Gastrocnemius medialis (tissue), 4 donors: ENCODE data around the gene THSD4. TPM values are rescaled to one million over a fixed set of nuclear protein-coding genes. Genes with fewer than 3 reads are reported as not detected.

ENCODE experiments used
- ATAC-seq, 2 donors: fragments of 150-250 bp; one replicate each; pipeline ENCODE4 v1.9.1; 2016
- DNase-seq, 2 donors: peaks; one replicate each; pipeline ENCODE4 v3.0.0-alpha.2; 2019
- H3K27ac ChIP-seq, 4 donors: fragments of 200-600 bp; sonication (generic); 1 replicate in 1 of 4; 2 replicates in 3 of 4; pipeline ENCODE4 v1.5.1; 2016 to 2018; ENCODE audit warnings: mild to moderate bottlenecking in 2 of 4, moderate library complexity in 1 of 4
- H3K27me3 ChIP-seq, 3 donors: fragments of 200-600 bp; sonication (generic) in 2 of 3; 1 replicate in 1 of 3; 2 replicates in 2 of 3; pipeline versions ENCODE4 v1.5.1 to v1.6.0; 2016 to 2019; ENCODE audit warnings: mild to moderate bottlenecking in 1 of 3, moderate library complexity in 1 of 3
- H3K36me3 ChIP-seq, 2 donors: fragments of 200-600 bp; sonication (generic) in 1 of 2; one replicate each; pipeline ENCODE4 v1.5.1; 2017 to 2018
- H3K4me1 ChIP-seq, 2 donors: fragments of 200-600 bp; sonication (generic) in 1 of 2; one replicate each; pipeline ENCODE4 v1.5.1; 2016 to 2017; ENCODE audit warnings: mild to moderate bottlenecking in 2 of 2
- H3K4me3 ChIP-seq, 4 donors: fragments of 200-600 bp; sonication (generic) in 3 of 4; 1 replicate in 1 of 4; 2 replicates in 3 of 4; pipeline ENCODE4 v1.5.1; 2016 to 2019; ENCODE audit warnings: mild to moderate bottlenecking in 2 of 4
- H3K9me3 ChIP-seq, 3 donors: fragments of 200-600 bp; sonication (generic) in 2 of 3; 1 replicate in 1 of 3; 2 replicates in 2 of 3; pipeline ENCODE4 v1.5.1; 2016 to 2019
- CTCF ChIP-seq, 5 experiments: fragments of 450-650 bp in 3 of 5; fragments of 200-600 bp in 2 of 5; sonication (generic) in 2 of 5; IDR thresholded peaks in 4 of 5; conservative IDR thresholded peaks in 1 of 5; 1 replicate in 4 of 5; 2 replicates in 1 of 5; pipeline ENCODE4 v1.5.1; 2016 to 2019; ENCODE audit warnings: antibody characterized with exemption in 5 of 5, mild to moderate bottlenecking in 3 of 5, moderate library complexity in 3 of 5
- POLR2A ChIP-seq, 2 donors: fragments of 450-650 bp; IDR thresholded peaks; one replicate each; pipeline ENCODE4 v1.6.1; 2017; ENCODE audit warnings: antibody characterized with exemption in 2 of 2, mild to moderate bottlenecking in 2 of 2, moderate library complexity in 2 of 2
- in situ Hi-C, 4 donors: fragments of 200-750 bp; cut with MboI; loops; one replicate each; pipeline versions ENCODE4 v1.15.0 to v1.8.0; 2017; ENCODE audit warnings: low sequenced_read_pairs in 4 of 4
- intact Hi-C: fragments of 100-400 bp; cut with DNase I; formaldehyde crosslinking; loops from one replicate; pipeline ENCODE4 v1.15.1; 2023; ENCODE audit warnings: low total_unique reads
- total RNA-seq, 4 donors: library from RNA; depleted of rRNA; stranded (reverse); fragments of >200 nt; gene quantifications; one replicate each; pipeline versions ENCODE4 v1.1.0 to v1.2.3, GENCODE V29; 2016

Gene THSD4
- total RNA-seq, 4 donors from 2014 or later: 0.35 to 3.1 (median 0.60) TPM

DNA sequence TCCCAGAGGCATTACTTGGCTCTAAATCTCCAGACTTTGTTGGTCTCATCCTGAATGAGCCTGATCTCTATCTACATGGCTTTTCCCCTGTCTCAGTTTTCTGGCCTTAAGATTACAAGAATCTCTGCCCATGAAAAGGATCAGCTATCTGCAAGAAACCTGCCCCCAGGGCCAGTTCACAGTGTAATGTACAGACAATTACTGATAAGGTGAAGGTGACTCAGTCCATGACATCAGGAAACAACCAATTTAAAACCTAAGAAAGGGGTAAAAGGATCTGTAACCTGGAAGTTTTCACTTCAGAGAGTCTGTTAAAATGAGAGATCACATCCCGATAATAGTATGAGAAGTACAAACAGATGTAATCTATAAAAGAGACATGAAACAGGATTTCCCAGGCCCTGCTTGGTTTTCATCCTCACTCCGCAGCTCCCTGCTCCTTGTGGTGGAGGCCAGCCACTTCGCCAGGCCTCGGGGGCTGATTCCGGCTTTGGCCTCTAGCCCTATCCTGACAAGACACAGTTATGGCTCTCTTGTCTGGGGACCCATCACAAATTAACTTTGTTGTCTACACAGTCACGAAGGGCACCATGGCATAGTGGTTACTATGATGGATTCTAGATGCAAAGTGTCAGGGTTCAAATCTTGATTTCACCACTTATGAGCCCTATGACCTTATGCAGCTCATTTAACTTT is 136.9 kb downstream of the THSD4 start:
- no peaks in the 10 kb centered on the region for H3K36me3 ChIP-seq
- H3K9me3 ChIP-seq: no peaks in the 10 kb centered on the region
- DNase-seq (no peak), ATAC-seq (no peak)
- intact Hi-C loops (no loop called here), in situ Hi-C loops (no loop called here)
- TF ChIP-seq POLR2A (IDR thresholded peaks at IDR 0.05) (no peak), CTCF (IDR thresholded peaks at IDR 0.05 in 4 of 5, conservative IDR thresholded peaks at IDR 0.05 in 1 of 5) (no peak)
- H3K4me3 ChIP-seq: no peak overlapping the region
- no peaks in the 10 kb centered on the region for H3K27me3 ChIP-seq
- H3K27ac ChIP-seq: no peak overlapping the region
- H3K4me1 ChIP-seq: no peaks in the 10 kb centered on the region

- no peaks in the 10 kb centered on the region for H3K27me3 ChIP-seq
- H3K4me1 ChIP-seq: no peaks in the 10 kb centered on the region
- intact Hi-C loops (no loop called here), in situ Hi-C loops (no loop called here)
- no peak overlapping the region for H3K4me3 ChIP-seq
- ATAC-seq (no peak), DNase-seq (no peak)
- no peak for TF ChIP-seq POLR2A (IDR thresholded peaks at IDR 0.05)
- no peaks in the 10 kb centered on the region for H3K36me3 ChIP-seq
- H3K27ac ChIP-seq: no peak overlapping the region
- no peaks in the 10 kb centered on the region for H3K9me3 ChIP-seq
Measured at GRCh38 chr15:71252740-71253047, 137.4 kb downstream of the THSD4 start.

GRCh38 chr15:71254491-71254890 is 139.2 kb downstream of the THSD4 start:
- Histone ChIP-seq H3K4me3 (no peak overlapping the region), H3K27me3 (no peaks in the 10 kb centered on the region), H3K36me3 (no peaks in the 10 kb centered on the region), H3K27ac (no peak overlapping the region), H3K4me1 (no peaks in the 10 kb centered on the region), H3K9me3 (no peaks in the 10 kb centered on the region)
- in situ Hi-C loops: no loop called here
- ATAC-seq (no peak), DNase-seq (no peak)
- TF ChIP-seq POLR2A (IDR thresholded peaks at IDR 0.05): no peak
- TF ChIP-seq CTCF (IDR thresholded peaks at IDR 0.05 in 4 of 5, conservative IDR thresholded peaks at IDR 0.05 in 1 of 5): no peak
- intact Hi-C loops: no loop called here

- intact Hi-C loops: no loop called here
- in situ Hi-C loops: no loop called here
- Histone ChIP-seq H3K4me1 (no peaks in the 10 kb centered on the region), H3K27ac (no peak overlapping the region), H3K9me3 (no peaks in the 10 kb centered on the region), H3K36me3 (no peaks in the 10 kb centered on the region), H3K4me3 (no peak overlapping the region), H3K27me3 (no peaks in the 10 kb centered on the region)
- TF ChIP-seq CTCF (IDR thresholded peaks at IDR 0.05 in 4 of 5, conservative IDR thresholded peaks at IDR 0.05 in 1 of 5) (no peak), POLR2A (IDR thresholded peaks at IDR 0.05) (no peak)
- DNase-seq: no peak
- no peak for ATAC-seq
Measured at GRCh38 chr15:71256934-71257664, 141.8 kb downstream of the THSD4 start.

- H3K27ac ChIP-seq: no peak overlapping the region
- no peak for DNase-seq
- no peak overlapping the region for H3K4me3 ChIP-seq
- H3K27me3 ChIP-seq: no peaks in the 10 kb centered on the region
- in situ Hi-C loops (no loop called here), intact Hi-C loops (no loop called here)
- no peak for ATAC-seq
- H3K9me3 ChIP-seq: no peaks in the 10 kb centered on the region
- H3K36me3 ChIP-seq: no peaks in the 10 kb centered on the region
- no peaks in the 10 kb centered on the region for H3K4me1 ChIP-seq
- TF ChIP-seq POLR2A (IDR thresholded peaks at IDR 0.05): no peak
Measured at GRCh38 chr15:71259866-71260265, 144.6 kb downstream of the THSD4 start.
